Body of pancreas (tissue), 4 donors: ENCODE results near the gene MARCHF3.

Source experiments
- CTCF ChIP-seq, 7 experiments: fragments of 450-650 bp in 4 of 7; fragments of 200-600 bp in 3 of 7; sonication (generic) in 3 of 7; IDR thresholded peaks; one replicate each; pipeline ENCODE4 v1.5.1; 2016 to 2019; ENCODE audit warnings: antibody characterized with exemption in 7 of 7
- POLR2A ChIP-seq, 3 donors: fragments of 450-650 bp; IDR thresholded peaks; one replicate each; pipeline ENCODE4 v1.6.1; 2016; ENCODE audit warnings: antibody characterized with exemption in 3 of 3, mild to moderate bottlenecking in 2 of 3

- TF ChIP-seq CTCF (IDR thresholded peaks at IDR 0.05) (peak in 5 of 7 experiments; percentile 29 to 57 (median 52)), POLR2A (IDR thresholded peaks at IDR 0.05) (peak; percentile 13 to 58 (median 58))
Measured at GRCh38 chr5:127072861-127073846, 42.8 kb upstream of the MARCHF3 start, which contains the start of gene C5orf63.
